ENCODE results near the gene SCN7A. TPM values are rescaled to one million over a fixed set of nuclear protein-coding genes. Genes with fewer than 3 reads are reported as not detected.

Gene SCN7A
- polyA plus RNA-seq, 1 experiment: not detected

- H3K27me3 ChIP-seq (ENCODE audit: control insufficient read depth, insufficient read depth, low read length): no peaks in the 10 kb centered on the region
- CTCF ChIA-PET: interaction anchor here (2.3 to 4.8 kb wide), 2 partner anchors 12 to 193 kb away, joined by 4 to 26 read pairs; no protein-coding TSS in a partner anchor
- TF ChIP-seq, protein P1, sequence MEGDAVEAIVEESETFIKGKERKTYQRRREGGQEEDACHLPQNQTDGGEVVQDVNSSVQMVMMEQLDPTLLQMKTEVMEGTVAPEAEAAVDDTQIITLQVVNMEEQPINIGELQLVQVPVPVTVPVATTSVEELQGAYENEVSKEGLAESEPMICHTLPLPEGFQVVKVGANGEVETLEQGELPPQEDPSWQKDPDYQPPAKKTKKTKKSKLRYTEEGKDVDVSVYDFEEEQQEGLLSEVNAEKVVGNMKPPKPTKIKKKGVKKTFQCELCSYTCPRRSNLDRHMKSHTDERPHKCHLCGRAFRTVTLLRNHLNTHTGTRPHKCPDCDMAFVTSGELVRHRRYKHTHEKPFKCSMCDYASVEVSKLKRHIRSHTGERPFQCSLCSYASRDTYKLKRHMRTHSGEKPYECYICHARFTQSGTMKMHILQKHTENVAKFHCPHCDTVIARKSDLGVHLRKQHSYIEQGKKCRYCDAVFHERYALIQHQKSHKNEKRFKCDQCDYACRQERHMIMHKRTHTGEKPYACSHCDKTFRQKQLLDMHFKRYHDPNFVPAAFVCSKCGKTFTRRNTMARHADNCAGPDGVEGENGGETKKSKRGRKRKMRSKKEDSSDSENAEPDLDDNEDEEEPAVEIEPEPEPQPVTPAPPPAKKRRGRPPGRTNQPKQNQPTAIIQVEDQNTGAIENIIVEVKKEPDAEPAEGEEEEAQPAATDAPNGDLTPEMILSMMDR (IDR thresholded peaks at IDR 0.05; ENCODE audit: insufficient read depth, low read depth, low read length): no peak
- POLR2A ChIA-PET: no interaction called here
- no peaks in the 10 kb centered on the region for H3K36me3 ChIP-seq (ENCODE audit: control insufficient read depth, insufficient read depth, low read length)
- no peak for DNase-seq (ENCODE audit: low read depth)
- H3K4me3 ChIP-seq (ENCODE audit: low read depth, low read length): no peak overlapping the region
Measured at GRCh38 chr2:166373539-166373938, 120.5 kb downstream of the SCN7A start.

GRCh38 chr2:166373105-166373504, 120.9 kb downstream of the SCN7A start:
- TF ChIP-seq, protein P1 (IDR thresholded peaks at IDR 0.05; ENCODE audit: insufficient read depth, low read depth, low read length): no peak
- ChIA-PET CTCF (interaction anchor here (2.3 kb wide), 1 partner anchor 192 kb away, joined by 4 read pairs; no protein-coding TSS in a partner anchor), POLR2A (no interaction called here)
- DNase-seq (ENCODE audit: low read depth): no peak
- Histone ChIP-seq H3K4me3 (ENCODE audit: low read depth, low read length) (no peak overlapping the region), H3K27me3 (ENCODE audit: control insufficient read depth, insufficient read depth, low read length) (no peaks in the 10 kb centered on the region), H3K36me3 (ENCODE audit: control insufficient read depth, insufficient read depth, low read length) (no peaks in the 10 kb centered on the region)

DNA sequence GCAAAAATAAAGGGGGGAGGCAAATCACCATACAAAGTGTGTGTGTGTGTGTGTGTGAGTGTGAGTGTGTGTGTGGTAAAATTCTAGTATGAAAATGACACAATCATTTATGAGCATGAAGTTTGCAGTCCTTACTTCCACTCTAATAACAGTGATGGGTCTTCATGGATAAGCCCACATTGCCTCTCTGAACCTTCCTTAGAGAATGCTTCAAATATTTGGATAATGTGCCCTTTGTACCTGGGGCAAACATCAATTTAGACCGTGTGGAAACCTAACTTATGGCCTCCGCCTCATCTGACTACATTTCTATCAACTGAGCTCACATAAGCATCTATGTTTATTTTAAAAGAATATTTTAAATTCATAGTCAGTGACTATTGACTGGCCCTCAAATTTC, 122.0 kb downstream of the SCN7A start:
- H3K36me3 ChIP-seq (ENCODE audit: control insufficient read depth, insufficient read depth, low read length): no peaks in the 10 kb centered on the region
- DNase-seq (ENCODE audit: low read depth): no peak
- CTCF ChIA-PET: interaction anchor here (1.1 to 2.3 kb wide), 2 partner anchors 11 to 191 kb away, joined by 3 to 4 read pairs; no protein-coding TSS in a partner anchor
- POLR2A ChIA-PET: no interaction called here
- TF ChIP-seq, protein P1 (IDR thresholded peaks at IDR 0.05; ENCODE audit: insufficient read depth, low read depth, low read length): no peak
- H3K4me3 ChIP-seq (ENCODE audit: low read depth, low read length): no peak overlapping the region
- no peaks in the 10 kb centered on the region for H3K27me3 ChIP-seq (ENCODE audit: control insufficient read depth, insufficient read depth, low read length)

DNA sequence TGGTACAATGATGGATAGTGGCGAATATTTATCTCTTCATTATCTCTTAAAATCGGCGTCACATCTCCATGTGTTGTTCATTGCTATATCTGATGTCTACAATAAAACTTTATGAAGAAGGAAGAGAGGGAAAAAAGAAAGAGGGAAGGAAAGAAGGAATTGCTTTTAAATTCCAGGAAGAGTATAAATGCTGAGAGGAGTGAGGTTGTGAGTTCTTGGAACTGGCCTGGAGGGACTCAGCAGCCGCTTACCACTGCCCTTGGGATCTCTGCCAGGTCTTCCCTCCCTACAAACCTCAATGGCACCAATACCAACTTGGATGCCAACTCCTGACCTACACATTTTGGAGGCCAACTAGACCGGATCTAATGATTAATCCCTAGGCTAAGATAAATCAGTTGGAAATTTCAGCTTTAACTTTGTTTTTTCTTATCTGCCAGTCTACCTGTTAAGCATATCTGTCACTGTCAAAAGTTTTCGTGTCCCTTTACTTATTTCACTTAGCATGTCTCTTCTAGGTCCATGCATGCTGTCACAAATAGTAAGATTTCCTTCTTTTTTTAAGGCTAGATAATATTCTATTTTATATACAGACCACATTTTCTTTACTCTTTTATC, 128.1 kb downstream of the SCN7A start:
- ChIA-PET POLR2A (no interaction called here), CTCF (interaction anchor here (0.7 kb wide), 1 partner anchor 9 kb away, joined by 3 read pairs; the partner anchor contains the start of gene SCN9A)
- DNase-seq (ENCODE audit: low read depth): no peak
- TF ChIP-seq, protein P1 (IDR thresholded peaks at IDR 0.05; ENCODE audit: insufficient read depth, low read depth, low read length): no peak
- Histone ChIP-seq H3K36me3 (ENCODE audit: control insufficient read depth, insufficient read depth, low read length) (no peaks in the 10 kb centered on the region), H3K27me3 (ENCODE audit: control insufficient read depth, insufficient read depth, low read length) (no peaks in the 10 kb centered on the region), H3K4me3 (ENCODE audit: low read depth, low read length) (no peak overlapping the region)

DNA sequence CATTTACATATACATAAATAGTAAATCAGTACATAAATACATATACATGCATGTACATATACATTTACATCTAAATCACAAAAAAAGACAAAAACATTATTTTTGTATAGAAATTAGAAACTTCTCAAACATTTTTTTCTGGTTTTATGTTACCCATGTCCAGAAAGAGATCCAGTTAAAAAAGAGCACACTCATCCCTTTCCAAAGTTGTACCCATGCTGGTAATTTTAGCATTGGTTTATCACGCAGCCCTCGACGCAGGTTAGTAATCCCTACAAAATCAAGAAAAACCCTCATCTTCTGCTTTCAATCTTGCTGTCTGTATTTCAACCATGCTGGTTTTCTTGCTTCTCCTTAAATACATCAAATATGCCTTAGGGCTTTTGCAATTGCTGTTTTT, 128.8 kb downstream of the SCN7A start:
- Histone ChIP-seq H3K4me3 (ENCODE audit: low read depth, low read length) (no peak overlapping the region), H3K27me3 (ENCODE audit: control insufficient read depth, insufficient read depth, low read length) (no peaks in the 10 kb centered on the region), H3K36me3 (ENCODE audit: control insufficient read depth, insufficient read depth, low read length) (no peaks in the 10 kb centered on the region)
- CTCF ChIA-PET: no interaction called here
- POLR2A ChIA-PET: no interaction called here
- TF ChIP-seq, protein P1 (IDR thresholded peaks at IDR 0.05; ENCODE audit: insufficient read depth, low read depth, low read length): no peak
- DNase-seq (ENCODE audit: low read depth): no peak
